ENCODE measurements around the gene MAGI2.

Gene MAGI2

DNA sequence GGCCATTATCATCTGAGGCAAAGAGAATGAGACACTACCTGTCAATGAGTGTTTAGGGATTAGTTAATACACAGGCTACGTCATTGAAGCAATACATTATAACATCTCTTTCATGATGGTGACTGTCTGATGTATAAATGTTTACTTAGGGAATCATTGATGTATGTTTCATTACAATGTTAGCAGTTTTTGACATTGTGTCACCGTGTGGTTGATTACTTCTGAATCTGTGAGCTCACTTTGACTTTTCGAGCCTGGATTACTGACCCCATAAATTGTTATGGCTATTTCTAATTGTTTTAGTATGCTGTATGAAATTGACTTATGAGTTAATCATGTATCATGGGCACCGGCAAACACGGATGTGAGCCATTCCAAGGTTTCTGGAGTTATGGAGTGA is 494.0 kb downstream of the MAGI2 start:
- FAIRE-seq = no peak
- DNase-seq (ENCODE audit: insufficient read length, low spot score) = no peak

DNA sequence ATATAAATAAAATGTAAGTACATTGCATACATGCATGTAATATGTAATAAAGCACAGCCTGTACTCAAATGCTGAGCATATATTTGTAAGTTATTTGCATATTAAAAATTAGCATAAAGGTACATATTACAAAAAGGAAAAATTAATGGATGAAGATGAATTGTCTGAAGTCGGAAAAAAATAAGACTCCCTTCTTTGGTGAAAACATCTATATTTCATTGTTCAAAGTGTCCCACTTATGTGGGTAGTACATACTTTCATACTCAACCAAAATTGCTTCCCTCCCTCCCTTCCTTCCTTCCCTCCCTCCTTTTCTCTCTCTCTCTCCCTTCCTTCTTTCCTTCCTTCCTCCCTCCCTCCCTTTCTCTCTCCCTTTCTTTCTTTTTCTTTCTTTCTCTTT is 498.1 kb downstream of the MAGI2 start:
- TF ChIP-seq, protein P1, sequence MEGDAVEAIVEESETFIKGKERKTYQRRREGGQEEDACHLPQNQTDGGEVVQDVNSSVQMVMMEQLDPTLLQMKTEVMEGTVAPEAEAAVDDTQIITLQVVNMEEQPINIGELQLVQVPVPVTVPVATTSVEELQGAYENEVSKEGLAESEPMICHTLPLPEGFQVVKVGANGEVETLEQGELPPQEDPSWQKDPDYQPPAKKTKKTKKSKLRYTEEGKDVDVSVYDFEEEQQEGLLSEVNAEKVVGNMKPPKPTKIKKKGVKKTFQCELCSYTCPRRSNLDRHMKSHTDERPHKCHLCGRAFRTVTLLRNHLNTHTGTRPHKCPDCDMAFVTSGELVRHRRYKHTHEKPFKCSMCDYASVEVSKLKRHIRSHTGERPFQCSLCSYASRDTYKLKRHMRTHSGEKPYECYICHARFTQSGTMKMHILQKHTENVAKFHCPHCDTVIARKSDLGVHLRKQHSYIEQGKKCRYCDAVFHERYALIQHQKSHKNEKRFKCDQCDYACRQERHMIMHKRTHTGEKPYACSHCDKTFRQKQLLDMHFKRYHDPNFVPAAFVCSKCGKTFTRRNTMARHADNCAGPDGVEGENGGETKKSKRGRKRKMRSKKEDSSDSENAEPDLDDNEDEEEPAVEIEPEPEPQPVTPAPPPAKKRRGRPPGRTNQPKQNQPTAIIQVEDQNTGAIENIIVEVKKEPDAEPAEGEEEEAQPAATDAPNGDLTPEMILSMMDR (IDR thresholded peaks at IDR 0.05; ENCODE audit: insufficient read depth, missing control alignments) = no peak
- FAIRE-seq = no peak
- DNase-seq (ENCODE audit: insufficient read length, low spot score) = no peak

More for the DNA sequence above, 494.0 kb downstream of the MAGI2 start:
- TF ChIP-seq, protein P1 (IDR thresholded peaks at IDR 0.05; ENCODE audit: insufficient read depth, missing control alignments) = no peak

DNA sequence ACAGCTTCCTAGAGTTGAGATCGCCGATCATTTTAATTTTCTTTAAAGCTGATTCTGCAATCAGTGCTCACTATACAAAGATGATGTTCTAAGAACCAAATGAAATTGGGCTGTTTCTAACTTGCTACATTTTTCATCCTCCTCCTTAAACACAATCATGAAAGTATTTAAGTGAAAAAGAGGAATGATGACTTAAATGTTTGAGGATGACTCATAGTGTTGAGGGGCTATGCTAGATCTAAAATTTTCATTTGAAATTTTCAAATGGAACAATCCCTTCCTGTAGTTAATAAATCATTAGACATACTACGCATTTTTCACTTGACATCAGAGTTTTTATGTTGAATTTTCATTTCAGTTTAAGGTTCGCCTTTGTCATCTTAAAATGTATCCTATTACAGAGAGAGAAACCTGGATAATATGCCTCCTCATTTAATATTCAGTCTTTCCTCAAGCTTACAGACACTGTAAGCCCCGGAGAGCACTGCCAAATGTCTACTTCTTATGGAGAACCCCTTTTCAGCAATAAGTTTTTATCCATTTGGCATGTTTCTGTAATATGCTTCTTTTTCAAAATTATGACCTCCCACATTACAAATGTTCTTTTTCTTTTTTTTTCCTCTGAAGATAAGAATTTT is 499.6 kb downstream of the MAGI2 start:
- DNase-seq (ENCODE audit: insufficient read length, low spot score) (no peak), FAIRE-seq (no peak)
- TF ChIP-seq, protein P1 (IDR thresholded peaks at IDR 0.05; ENCODE audit: insufficient read depth, missing control alignments) = no peak

DNA sequence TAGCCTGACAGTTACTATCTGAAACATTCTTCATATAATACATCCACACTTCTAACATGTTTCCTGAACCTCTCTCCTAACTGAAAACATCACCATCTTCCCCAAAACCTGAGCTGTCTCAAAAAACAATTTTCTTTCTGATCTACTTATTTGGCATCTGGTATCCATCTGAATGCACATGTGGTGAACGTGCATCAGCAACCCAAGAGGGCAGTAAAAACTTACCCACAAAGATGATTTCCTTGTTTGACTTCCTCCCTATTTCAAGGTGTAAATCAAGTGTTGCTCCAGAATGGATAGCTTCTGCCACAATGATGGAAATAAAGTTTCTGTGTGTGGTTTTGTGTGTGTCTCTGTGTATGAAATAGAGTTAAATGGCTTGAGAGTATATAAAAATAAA is 500.4 kb downstream of the MAGI2 start:
- DNase-seq (ENCODE audit: insufficient read length, low spot score) (no peak), FAIRE-seq (no peak)
- TF ChIP-seq, protein P1 (IDR thresholded peaks at IDR 0.05; ENCODE audit: insufficient read depth, missing control alignments) = no peak

DNA sequence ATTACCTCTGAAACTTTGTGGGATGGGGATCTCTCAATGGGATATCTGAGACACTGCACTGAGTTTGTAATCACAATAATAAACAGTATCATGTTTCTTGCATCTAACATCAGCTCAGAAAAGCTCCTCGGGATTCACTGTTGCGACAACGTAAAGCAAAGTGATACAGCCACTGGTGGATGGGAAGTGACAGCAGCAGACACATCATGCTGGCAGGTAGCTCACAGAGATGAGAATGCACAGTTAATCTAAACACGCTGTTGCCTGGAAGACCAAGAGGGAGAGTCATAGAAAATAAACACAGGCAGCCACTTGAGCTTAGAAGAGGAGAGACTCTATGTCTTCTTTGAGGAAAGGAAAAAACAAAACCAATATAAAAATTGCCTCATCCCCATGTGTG is 513.8 kb downstream of the MAGI2 start:
- no peak for DNase-seq (ENCODE audit: insufficient read length, low spot score)
- no peak for FAIRE-seq
- TF ChIP-seq, protein P1 (IDR thresholded peaks at IDR 0.05; ENCODE audit: insufficient read depth, missing control alignments) = no peak

DNA sequence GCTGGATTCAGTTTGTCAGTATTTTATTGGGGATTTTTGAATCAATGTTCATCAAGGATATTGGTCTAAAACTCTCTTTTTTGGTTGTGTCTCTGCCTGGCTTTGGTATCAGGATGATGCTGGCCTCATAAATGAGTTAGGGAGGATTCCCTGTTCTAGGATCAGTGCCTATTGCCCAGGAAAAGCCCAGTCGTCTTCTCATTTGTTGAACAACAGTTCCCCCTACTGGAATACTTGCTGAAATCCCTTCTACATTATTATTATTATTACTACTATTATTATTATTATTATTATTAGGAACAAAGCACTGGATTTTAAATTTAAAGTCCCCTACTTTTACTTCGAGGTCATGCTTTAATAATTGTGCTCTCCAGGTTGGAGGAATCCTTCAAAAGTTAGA is 528.9 kb downstream of the MAGI2 start:
- DNase-seq (ENCODE audit: insufficient read length, low spot score) = no peak
- TF ChIP-seq, protein P1 (IDR thresholded peaks at IDR 0.05; ENCODE audit: insufficient read depth, missing control alignments) = peak; percentile 22
- no peak for FAIRE-seq

DNA sequence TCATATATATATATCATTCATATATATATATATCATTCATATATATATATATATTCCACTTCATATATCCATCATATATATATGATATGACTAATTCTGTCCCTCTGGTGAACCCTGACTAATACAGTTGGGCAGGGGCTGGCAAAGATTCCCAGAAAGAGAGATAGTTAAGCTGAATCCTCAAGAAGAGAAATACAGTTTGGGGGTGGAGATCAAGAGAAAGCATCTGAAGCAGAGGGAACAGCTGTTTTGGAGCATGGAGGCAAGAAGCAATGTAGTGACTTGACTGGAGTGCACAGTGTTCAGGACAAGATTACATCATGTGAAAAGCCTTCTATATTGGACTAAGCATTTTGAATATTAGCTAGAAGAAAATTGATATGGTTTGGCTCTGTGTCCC is 540.7 kb downstream of the MAGI2 start:
- DNase-seq (ENCODE audit: insufficient read length, low spot score) (no peak), FAIRE-seq (no peak)
- TF ChIP-seq, protein P1 (IDR thresholded peaks at IDR 0.05; ENCODE audit: insufficient read depth, missing control alignments) = no peak

Measured in D721Med (cell line).